MV-4-11 (cell line): ENCODE measurements around the gene SSX2IP.
"Not testable (repeated sequence)": the region's sequence is repeated elsewhere in the genome, so short reads cannot be mapped to it uniquely, and the experiment has no call there.

ENCODE experiments used
- DNase-seq: peaks from one replicate; lab custom pipeline; 2025; lab: John Stamatoyannopoulos, UW

SSX2IP gene

GRCh38 chr1:84690397-84691121 lies at the start of gene SSX2IP:
Gene SSX2IP, minus strand, starts transcription at chr1:84690461. Its CDS starts 19,242 bp downstream, at chr1:84671219.
- peak; percentile 92 for DNase-seq

GRCh38 chr1:84738237-84738636 lies 48.0 kb upstream of the SSX2IP start:
- DNase-seq: no peak

DNA sequence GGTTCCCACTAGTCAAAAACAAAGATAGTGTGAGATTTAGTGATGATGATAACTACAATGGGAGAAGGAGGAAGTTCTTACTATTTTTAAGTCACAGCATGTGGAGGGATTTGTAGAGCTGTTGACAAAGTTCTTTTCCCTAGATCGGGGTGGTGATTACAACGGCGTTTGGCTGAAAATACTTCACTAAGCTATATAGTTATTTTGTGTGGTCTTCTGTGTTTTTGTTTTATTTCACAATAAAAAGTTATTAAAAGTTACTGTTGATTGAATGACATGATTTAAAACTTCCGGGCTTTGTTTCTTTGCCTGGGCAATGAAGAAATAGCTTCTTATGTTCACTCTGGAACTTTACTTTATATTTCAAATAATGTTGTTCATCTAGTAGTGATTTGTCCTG lies 47.3 kb upstream of the SSX2IP start:
- no peak for DNase-seq

DNA sequence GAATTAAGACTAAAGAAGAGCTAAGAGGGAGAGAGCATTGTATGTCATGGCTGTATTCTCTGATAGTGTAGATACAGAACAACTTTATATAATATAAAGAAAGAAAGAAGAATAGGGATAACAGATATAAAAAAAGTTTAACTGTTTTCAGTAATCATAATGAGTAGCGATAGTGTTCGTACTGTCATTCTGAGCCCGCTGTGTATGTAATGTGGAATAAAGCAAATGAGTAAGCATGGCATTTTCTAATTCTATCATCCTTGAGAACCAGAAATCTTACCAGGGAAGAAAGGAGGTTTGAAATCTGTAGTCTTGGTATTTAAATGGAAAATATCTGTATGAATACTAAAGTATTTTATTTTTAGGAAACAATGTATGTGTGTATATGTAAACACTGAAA lies 46.7 kb upstream of the SSX2IP start:
- DNase-seq: no peak

- DNase-seq: no peak
These were observed 46.2 kb upstream of the SSX2IP start for GRCh38 chr1:84736445-84736844.

DNA sequence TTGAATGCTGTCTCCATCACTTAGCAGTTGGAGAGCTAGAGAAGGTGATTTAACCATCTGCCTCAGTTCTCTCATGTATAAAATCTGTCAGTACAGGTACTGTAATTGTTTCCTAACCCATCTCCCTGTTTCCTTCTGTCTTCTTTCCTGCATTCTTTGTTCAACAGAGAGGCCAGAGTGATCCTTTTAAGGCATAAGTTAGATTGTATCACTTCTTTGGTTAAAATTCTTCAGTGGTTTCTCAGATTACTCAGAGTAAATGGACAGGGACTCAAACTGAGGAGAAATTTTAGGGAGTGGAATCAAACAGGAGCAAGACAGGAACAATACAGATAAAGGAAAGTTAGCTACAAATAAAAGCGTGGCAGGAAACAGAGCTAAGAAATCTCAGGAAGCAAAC lies 45.2 kb upstream of the SSX2IP start:
- no peak for DNase-seq

GRCh38 chr1:84732520-84732919 lies 42.3 kb upstream of the SSX2IP start:
- no peak for DNase-seq

GRCh38 chr1:84731519-84731918 lies 41.3 kb upstream of the SSX2IP start:
- no peak for DNase-seq

DNA sequence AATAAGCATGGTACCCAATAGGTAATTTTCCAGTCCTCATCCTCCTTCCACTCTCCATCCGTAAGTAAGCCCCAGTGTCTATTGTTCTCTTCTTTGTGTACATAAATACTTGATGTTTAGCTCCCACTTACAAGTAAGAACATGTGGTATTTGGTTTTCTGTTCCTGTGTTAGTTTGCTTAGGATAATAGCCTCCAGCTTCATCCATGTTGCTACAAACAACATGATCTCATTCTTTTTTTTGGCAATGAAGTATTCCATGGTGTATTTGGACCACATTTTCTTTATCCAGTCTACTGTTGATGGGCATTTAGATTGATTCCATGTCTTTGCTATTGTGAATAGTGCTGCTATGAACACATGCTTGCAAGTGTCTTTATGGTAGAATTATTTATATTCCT lies 37.5 kb upstream of the SSX2IP start:
- DNase-seq: not testable (repeated sequence)

DNA sequence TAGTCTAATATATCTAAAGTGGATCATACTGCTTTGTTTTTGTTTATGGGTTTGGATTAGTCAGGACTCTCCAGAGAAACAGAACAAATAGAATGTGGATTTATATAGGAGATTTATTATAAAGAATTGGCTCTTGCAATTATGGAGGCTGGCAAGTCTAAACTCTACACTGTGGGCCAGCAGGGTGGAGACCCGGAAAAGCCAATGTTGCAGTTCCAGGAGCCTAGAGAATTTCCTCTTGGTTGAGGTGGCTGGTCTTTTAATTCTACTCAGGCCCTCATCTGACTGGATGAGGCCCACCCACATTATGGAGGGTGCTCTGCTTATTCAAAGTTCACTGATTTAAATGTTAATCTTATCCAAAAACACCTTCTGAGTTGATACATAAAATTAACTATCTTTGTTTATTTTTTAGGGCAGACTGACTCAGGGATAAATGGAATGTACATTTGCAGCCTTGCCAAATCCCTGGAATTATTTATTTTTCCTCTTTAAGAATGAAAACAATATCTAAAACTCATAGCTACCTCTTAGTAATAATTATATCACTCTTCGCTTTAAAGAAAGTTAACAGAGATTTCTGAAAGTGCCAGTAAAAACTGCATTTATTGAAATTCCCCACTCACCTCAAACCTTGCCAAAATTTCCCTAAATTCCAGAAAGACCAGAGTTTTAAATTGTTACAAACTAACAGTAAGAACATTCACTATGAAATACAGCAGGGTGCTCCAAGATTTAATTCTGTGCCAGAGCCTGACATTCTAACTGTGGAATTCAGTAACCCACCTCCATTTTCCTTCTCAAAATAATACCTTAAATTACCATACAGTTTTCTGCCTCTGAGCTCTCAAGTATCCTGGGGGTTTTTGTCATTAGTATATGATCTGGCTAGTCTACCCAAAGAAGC lies 36.6 kb upstream of the SSX2IP start:
- no peak for DNase-seq

DNA sequence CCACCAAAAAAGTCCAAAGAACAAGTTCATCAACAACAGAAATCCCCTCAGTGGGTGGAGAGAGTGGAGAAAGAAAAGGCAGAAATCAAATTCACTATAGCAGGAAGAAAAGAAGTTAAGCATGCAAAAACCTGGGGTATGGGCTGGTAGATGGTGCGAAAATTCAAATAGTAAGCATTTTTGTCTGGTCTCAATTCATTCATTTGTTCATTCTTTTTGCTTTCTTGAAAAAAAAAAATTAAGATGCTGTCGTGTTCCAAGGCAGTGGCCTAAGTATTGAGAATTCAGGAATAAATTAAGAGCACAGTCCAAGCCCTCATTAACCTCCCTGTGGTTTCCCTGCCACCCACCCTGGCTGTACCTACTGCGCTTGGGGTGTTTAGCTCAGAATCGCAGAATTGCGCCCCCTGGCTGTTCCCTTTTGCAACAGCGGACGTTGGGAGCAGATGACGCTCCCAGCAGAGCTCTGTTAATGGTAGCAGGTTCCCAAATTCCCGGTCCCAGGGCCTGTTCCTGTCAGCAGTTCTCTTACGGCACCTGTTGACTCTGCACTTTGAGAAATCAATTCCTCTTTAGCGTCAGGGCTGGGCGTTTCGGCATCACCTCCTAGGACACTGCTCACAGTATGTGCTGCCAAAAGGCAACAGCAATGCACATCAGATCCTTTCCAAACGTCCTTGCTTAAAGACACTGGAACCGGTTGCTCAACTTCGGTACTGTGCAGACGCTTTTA lies 34.0 kb upstream of the SSX2IP start:
- DNase-seq: no peak

DNA sequence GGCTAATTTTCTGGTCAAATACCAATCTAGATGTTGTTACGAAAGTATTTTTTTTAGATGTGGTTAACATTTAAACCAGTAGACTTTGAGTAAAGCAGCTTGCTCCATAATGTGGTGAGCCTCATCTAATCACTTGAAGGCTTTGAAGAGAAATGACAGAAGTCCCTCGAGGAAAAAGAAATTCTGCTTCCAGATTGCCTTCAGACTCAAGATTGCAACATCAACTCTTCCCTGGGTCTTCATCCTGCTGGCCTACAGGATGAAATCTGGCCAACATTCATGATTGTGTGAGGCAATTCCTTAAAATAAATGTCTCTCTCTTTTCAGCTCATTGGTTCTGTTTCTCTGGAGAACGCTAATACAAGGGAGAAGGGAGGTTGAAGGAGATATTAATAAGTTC lies 32.5 kb upstream of the SSX2IP start:
- peak; percentile 82 for DNase-seq

DNA sequence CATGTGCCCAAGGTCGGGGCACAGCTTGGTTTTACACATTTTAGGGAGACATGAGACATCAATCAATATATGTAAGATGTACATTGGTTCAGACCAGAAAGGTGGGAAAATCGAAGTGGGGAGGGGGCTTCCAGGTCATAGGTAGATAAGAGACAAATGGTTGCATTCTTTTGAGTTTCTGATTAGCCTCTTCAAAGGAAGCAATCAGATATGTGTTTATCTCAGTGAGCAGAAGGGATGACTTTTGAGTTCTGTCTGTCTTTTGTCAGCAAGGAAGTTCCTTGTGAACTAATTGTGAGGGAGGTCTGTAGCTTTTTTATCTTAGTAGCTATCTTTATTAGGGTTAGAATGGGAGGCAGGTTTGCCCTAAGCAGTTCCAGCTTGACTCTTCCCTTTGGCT lies 31.6 kb upstream of the SSX2IP start:
- not testable (repeated sequence) for DNase-seq

DNA sequence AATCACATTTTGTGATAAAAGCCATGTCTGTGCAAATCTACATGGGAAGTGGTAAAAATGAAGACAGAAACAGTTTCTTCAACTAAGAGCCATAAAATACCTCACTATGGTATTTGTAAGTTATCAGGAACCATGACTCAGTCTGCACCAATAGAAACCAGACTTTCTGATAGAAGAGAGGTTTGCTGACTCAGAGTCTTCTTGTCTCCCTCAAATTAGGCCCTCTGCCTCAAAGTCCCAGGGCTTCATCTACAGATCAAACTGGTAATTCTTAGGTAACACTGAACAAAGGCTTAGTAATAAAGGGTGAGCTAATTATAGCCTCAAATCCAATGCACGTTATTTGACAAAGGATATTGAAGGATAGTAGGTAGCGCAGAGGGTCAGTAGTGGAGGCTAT lies 30.9 kb upstream of the SSX2IP start:
- DNase-seq: peak; percentile 56

- no peak for DNase-seq
These were observed 30.0 kb upstream of the SSX2IP start for GRCh38 chr1:84720221-84720780.

GRCh38 chr1:84719543-84720217 lies 29.4 kb upstream of the SSX2IP start:
- DNase-seq: no peak

DNA sequence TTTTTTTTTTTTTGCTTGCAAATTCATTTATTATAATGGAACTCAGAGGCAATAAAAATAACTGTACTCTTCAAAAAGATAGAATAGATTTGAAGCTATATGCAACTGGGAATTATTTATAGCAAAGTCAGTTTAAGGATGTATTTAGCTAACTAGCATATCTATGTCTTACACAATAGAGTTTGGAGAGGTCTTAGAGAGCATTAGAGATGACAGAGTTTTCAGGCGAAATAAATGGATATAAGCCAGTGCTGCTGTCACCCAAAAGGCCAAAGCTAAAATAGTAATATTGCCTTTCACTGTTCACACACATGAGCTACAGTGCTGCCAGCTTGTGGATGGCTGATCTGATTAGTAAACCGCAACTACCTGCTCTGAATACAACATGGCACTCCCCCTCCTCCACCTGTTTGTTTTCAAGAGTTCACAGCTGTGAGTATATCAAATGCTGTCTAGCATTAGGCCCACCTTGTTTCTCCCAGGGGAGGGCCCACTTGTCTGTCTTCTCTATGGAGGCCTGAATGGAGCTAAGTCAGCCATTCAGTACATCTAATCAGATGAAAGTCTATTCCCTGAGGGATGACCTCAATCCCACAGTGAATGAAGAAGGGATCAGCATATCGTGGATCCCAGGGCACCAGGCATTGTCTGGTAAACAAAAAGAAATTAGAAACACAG lies 25.2 kb upstream of the SSX2IP start:
- DNase-seq: no peak

DNA sequence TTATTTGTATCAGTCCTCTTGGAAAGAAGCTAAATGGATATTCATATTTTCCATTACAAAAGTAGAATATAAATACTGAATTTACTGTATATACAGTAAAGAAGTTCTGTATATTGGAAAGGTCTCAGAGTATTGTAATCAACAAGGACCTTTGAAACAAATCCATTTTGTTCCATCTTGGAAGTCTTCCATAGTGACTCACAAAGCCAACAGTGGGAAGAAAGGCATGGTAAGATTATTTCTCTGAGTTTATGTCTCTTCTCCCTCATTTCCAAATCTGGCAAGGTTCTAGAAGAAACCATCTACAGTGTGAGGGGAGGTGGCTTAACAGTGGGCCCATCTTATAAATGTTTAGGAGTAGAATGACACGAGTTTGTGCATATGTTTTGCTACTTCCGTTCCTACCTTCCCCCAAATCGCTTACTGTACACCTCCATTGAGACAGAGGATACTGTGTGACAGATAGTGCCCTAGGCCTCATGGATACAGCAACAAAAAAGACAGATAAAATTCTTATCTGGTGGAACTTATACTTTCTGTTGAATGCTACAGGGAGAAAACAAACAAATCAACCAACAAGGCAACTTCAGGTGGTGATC lies 22.1 kb upstream of the SSX2IP start:
- no peak for DNase-seq

- no peak for DNase-seq
These were observed 21.6 kb upstream of the SSX2IP start for GRCh38 chr1:84711869-84712268.

GRCh38 chr1:84711121-84711520 lies 20.9 kb upstream of the SSX2IP start:
- no peak for DNase-seq

DNA sequence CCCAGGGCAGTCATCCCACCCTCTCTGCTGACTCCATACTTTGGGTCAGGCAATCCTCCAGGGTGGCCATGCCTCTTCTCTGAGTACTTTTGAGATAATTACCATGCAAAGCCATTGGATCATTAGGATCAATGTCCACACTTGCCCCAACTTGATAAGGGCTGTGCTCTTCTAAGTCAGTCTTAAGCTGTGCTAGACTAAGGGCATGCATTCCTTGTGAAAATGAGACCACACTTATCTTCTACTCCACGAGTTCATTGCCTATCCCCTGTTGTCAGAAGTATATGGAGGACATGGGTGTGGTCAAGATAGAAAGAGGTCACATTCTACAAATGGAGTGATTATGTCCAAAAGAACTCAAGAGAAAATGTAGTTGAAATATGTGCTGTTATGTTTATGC lies 18.9 kb upstream of the SSX2IP start:
- DNase-seq: no peak
